Ascending aorta (tissue), 2 donors: ENCODE data around the gene PRKCA. TPM values are rescaled to one million over a fixed set of nuclear protein-coding genes. Genes with fewer than 3 reads are reported as not detected.

Experiments
- DNase-seq, 2 donors: peaks; one replicate each; pipeline ENCODE4 v3.0.0-alpha.2; 2019; ENCODE audit warnings: low spot score in 2 of 2
- H3K27ac ChIP-seq, 2 donors: fragments of 200-600 bp; sonication (generic); one replicate each; pipeline ENCODE4 v1.5.1; 2016 to 2017; ENCODE audit warnings: mild to moderate bottlenecking in 1 of 2
- H3K27me3 ChIP-seq: fragments of 200-600 bp; sonication (generic); one replicate; pipeline ENCODE4 v1.5.1; 2017
- H3K36me3 ChIP-seq, 2 donors: fragments of 200-600 bp; sonication (generic); one replicate each; pipeline ENCODE4 v1.5.1; 2016
- H3K4me1 ChIP-seq, 2 donors: fragments of 200-600 bp; sonication (generic); one replicate each; pipeline ENCODE4 v1.5.1; 2016 to 2017; ENCODE audit warnings: mild to moderate bottlenecking in 1 of 2
- H3K4me3 ChIP-seq, 2 donors: fragments of 200-600 bp; sonication (generic); one replicate each; pipeline ENCODE4 v1.5.1; 2016 to 2017; ENCODE audit warnings: mild to moderate bottlenecking in 1 of 2
- H3K9me3 ChIP-seq, 2 donors: fragments of 200-600 bp; sonication (generic); one replicate each; pipeline ENCODE4 v1.5.1; 2016
- intact Hi-C: fragments of 100-400 bp; cut with DNase I; formaldehyde crosslinking; loops from one replicate; pipeline ENCODE4 v1.15.1; 2023
- total RNA-seq: library from RNA; depleted of rRNA; stranded (reverse); fragments of >200 nt; gene quantifications from one replicate; pipeline ENCODE4 v1.1.0, GENCODE V29; 2016
- TF ChIP-seq, protein P1 (sequence below), 3 experiments: fragments of 200-600 bp in 2 of 3; fragments of 450-650 bp in 1 of 3; sonication (generic) in 2 of 3; IDR thresholded peaks; one replicate each; pipeline ENCODE4 v1.5.1; 2016 to 2019; ENCODE audit warnings: antibody characterized with exemption in 3 of 3, mild to moderate bottlenecking in 1 of 3, moderate library complexity in 1 of 3

PRKCA gene
- total RNA-seq, 1 donor from 2014 or later = 3.2 TPM

DNA sequence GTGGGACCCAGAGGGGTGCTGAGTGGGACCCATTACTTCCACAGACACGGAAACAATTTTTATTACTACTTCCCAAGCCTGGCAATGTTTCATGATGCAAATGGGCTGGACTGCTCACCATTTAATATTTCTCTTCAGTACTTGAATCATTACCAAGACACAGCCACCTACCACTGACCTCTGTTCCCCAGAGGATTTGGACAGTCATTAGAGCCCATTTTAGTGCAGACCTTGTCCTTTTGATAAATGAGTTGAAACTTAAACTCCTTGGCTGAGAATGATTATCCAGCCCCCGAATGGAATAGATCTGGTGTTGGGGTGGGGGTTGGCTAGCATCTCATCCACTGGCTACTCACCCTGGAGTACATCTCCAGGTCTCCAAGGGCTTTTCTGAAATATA is 39.6 kb upstream of the PRKCA start:
- Histone ChIP-seq H3K4me1 (no peaks in the 10 kb centered on the region), H3K27ac (no peak overlapping the region), H3K27me3 (no peaks in the 10 kb centered on the region), H3K36me3 (no peaks in the 10 kb centered on the region), H3K9me3 (no peaks in the 10 kb centered on the region), H3K4me3 (no peak overlapping the region)
- intact Hi-C loops = no loop called here
- TF ChIP-seq, protein P1, sequence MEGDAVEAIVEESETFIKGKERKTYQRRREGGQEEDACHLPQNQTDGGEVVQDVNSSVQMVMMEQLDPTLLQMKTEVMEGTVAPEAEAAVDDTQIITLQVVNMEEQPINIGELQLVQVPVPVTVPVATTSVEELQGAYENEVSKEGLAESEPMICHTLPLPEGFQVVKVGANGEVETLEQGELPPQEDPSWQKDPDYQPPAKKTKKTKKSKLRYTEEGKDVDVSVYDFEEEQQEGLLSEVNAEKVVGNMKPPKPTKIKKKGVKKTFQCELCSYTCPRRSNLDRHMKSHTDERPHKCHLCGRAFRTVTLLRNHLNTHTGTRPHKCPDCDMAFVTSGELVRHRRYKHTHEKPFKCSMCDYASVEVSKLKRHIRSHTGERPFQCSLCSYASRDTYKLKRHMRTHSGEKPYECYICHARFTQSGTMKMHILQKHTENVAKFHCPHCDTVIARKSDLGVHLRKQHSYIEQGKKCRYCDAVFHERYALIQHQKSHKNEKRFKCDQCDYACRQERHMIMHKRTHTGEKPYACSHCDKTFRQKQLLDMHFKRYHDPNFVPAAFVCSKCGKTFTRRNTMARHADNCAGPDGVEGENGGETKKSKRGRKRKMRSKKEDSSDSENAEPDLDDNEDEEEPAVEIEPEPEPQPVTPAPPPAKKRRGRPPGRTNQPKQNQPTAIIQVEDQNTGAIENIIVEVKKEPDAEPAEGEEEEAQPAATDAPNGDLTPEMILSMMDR (IDR thresholded peaks at IDR 0.05) = no peak
- no peak for DNase-seq

DNA sequence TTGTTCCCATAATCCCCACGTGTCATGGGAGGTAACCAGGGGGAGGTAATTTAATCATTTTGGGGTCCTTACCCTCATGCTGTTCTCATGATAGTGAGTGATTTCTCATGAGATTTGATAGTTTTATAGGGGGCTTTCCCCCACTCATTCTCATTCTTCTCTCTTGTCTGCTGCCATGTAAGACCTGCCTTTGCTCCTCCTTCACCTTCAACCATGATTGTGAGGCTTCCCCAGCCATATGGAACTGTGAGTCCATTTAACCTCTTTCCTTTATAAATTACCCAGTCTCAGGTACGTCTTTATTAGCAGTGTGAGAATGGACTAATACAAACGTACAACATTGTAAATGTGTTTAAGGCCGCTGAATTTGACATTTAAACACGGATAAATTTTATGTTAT is 37.7 kb upstream of the PRKCA start:
- H3K27ac ChIP-seq = no peak overlapping the region
- H3K4me3 ChIP-seq = no peak overlapping the region
- TF ChIP-seq, protein P1 (IDR thresholded peaks at IDR 0.05) = no peak
- no peak for DNase-seq
- H3K9me3 ChIP-seq = no peaks in the 10 kb centered on the region
- no peaks in the 10 kb centered on the region for H3K27me3 ChIP-seq
- H3K4me1 ChIP-seq = no peaks in the 10 kb centered on the region
- H3K36me3 ChIP-seq = no peaks in the 10 kb centered on the region
- intact Hi-C loops = no loop called here

DNA sequence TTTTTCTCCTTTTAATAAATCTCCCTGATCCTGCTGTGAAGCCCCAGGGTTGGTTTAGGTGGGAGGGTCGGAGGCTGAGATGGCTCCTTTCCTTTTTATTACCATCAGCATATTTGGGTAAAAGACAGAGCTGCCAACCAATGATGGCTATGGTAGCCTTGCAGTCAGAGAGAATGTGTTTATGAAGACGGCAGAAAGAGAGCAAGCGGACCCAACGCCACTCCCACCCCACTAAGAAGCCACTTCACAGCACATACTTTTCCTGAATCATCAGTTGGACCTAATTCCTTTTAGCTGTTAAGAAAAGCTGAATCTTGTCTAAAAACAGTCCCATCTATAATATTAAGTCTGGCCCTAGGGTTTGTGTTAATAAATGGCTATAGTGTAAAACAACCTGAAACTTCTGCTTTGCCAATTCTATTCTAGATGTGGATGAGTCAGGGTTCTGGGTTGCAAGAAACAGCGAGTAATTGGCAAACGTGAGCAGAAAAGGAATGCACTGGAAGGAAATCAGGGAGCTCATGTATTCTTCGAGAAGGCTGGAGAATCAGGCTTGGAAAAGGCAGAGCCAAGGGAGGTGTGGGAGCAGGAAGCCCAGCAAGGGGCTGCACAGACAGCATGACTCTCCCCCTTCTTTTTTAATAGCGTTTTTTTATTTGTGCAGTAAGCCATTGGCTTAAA is 34.0 kb upstream of the PRKCA start:
- DNase-seq = no peak
- intact Hi-C loops = no loop called here
- H3K4me1 ChIP-seq = no peaks in the 10 kb centered on the region
- H3K4me3 ChIP-seq = no peak overlapping the region
- no peak overlapping the region for H3K27ac ChIP-seq
- no peaks in the 10 kb centered on the region for H3K27me3 ChIP-seq
- no peaks in the 10 kb centered on the region for H3K36me3 ChIP-seq
- TF ChIP-seq, protein P1 (IDR thresholded peaks at IDR 0.05) = no peak
- H3K9me3 ChIP-seq = no peaks in the 10 kb centered on the region

DNA sequence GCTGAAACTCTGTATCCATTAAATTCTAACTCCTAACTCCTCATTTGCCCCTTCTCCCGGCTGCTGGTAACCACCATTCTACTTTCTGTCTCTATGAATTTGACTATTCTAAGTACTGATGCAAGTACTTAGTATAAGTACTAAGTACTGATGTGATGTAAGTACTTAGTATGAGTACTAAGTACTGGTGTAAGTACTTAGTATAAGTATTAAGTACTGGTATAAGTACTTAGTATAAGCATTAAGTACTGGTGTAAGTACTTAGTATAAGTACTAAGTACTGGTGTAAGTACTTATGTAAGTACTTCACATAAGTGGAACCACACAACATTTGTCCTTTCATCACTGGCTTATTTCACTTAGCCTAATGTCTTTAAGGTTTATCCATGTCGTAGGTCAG is 32.3 kb upstream of the PRKCA start:
- Histone ChIP-seq H3K27ac (no peak overlapping the region), H3K4me1 (no peaks in the 10 kb centered on the region), H3K4me3 (no peak overlapping the region), H3K9me3 (no peaks in the 10 kb centered on the region), H3K27me3 (no peaks in the 10 kb centered on the region), H3K36me3 (no peaks in the 10 kb centered on the region)
- no peak for DNase-seq
- intact Hi-C loops = no loop called here
- TF ChIP-seq, protein P1 (IDR thresholded peaks at IDR 0.05) = no peak

DNA sequence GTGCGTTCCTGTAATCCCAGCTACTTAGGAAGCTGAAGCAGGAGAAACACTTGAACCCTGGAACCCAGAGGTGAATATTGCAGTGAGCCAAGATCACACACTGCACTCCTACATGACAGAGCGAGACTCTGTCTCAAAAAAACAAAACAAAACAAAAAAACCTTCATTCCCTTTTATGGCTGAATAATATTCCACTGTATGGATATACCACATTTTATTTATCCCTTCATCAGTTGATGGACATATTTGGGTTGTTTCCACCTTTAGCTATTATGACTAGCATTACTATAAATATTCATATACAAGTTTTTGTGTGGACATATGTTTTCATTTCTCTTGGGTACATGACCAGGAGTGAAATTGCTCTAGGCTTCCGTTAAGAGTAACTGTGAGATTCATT is 30.9 kb upstream of the PRKCA start:
- H3K27me3 ChIP-seq = no peaks in the 10 kb centered on the region
- H3K4me1 ChIP-seq = no peaks in the 10 kb centered on the region
- no peaks in the 10 kb centered on the region for H3K9me3 ChIP-seq
- H3K36me3 ChIP-seq = no peaks in the 10 kb centered on the region
- H3K27ac ChIP-seq = no peak overlapping the region
- no peak overlapping the region for H3K4me3 ChIP-seq
- no peak for DNase-seq
- intact Hi-C loops = no loop called here
- TF ChIP-seq, protein P1 (IDR thresholded peaks at IDR 0.05) = no peak
